IMR-90 (cell line): ENCODE measurements around the gene FOSL1. TPM values are rescaled to one million over a fixed set of nuclear protein-coding genes. Genes with fewer than 3 reads are reported as not detected.
A peak's percentile ranks its signal among the peaks of the same experiment; 100 is the strongest.

Experiments used
- ATAC-seq: fragments of 200-7000 bp; cut with Tn5 transposase; 2 replicates; pipeline ENCODE4 v1.9.1; 2020; ENCODE audit warnings: low read depth, mild to moderate bottlenecking, moderate library complexity
- BruUV-seq: library from RNA; stranded (reverse); fragments of 400-500 nt; replicated peaks from 2 replicates; lab custom pipeline; 2021; lab: Mats Ljungman, UMichigan
- CTCF ChIA-PET: fragments of 300-600 bp; formaldehyde crosslinking; extraction: SDS; loops from one replicate; lab custom pipeline; 2021; ENCODE audit warnings: antibody characterized with exemption; lab: Yijun Ruan, JAX
- POLR2A ChIA-PET: fragments of 300-600 bp; sonication (Branson Sonifier 250); formaldehyde crosslinking; loops from one replicate; lab custom pipeline; 2022; ENCODE audit warnings: antibody characterized with exemption; ENCODE audit not compliant: unreplicated experiment; lab: Charles Lee
- DNase-seq: peaks from one replicate; pipeline ENCODE4 v3.0.0; 2013
- H2AFZ ChIP-seq: replicated peaks from 2 replicates; pipeline ENCODE3; 2013; ENCODE audit warnings: low read length, mild to moderate bottlenecking; ENCODE audit not compliant: poor library complexity
- H2AK5ac ChIP-seq: 2 replicates; pipeline ENCODE4 v1.6.1; 2013; ENCODE audit warnings: low read depth, low read length, inconsistent platforms
- H2AK9ac ChIP-seq: replicated peaks from 2 replicates; pipeline ENCODE3; 2013; ENCODE audit warnings: mild to moderate bottlenecking, low read depth, low read length, moderate library complexity; ENCODE audit not compliant: poor library complexity
- H2BK120ac ChIP-seq: 2 replicates; pipeline ENCODE4 v1.6.1; 2013; ENCODE audit warnings: low read depth, low read length, inconsistent platforms
- H2BK15ac ChIP-seq: 3 replicates; pipeline ENCODE4 v1.6.1; 2013; ENCODE audit warnings: low read depth, low read length, inconsistent platforms
- H2BK20ac ChIP-seq: 2 replicates; pipeline ENCODE4 v1.6.1; 2013; ENCODE audit warnings: low read depth, mild to moderate bottlenecking, inconsistent platforms, low read length, moderate library complexity
- H2BK5ac ChIP-seq: 2 replicates; pipeline ENCODE4 v1.6.1; 2013; ENCODE audit warnings: mild to moderate bottlenecking, low read depth, low read length, inconsistent platforms; ENCODE audit not compliant: poor library complexity, severe bottlenecking
- H3K14ac ChIP-seq: replicated peaks from 2 replicates; pipeline ENCODE4 v1.6.1; 2013; ENCODE audit warnings: low read depth, low read length, inconsistent platforms
- H3K18ac ChIP-seq: 2 replicates; pipeline ENCODE4 v1.6.1; 2013; ENCODE audit warnings: low read depth, low read length, control low read depth
- H3K23ac ChIP-seq: 2 replicates; pipeline ENCODE4 v1.6.1; 2013; ENCODE audit warnings: low read depth, low read length, inconsistent platforms
- H3K27ac ChIP-seq: 2 replicates; pipeline ENCODE4 v1.5.1; 2013; ENCODE audit warnings: mild to moderate bottlenecking, control low read depth, low read length; ENCODE audit not compliant: insufficient read depth
- H3K27me3 ChIP-seq: 2 replicates; pipeline ENCODE4 v1.6.1; 2013; ENCODE audit warnings: low read length; ENCODE audit not compliant: control insufficient read depth, insufficient read depth
- H3K36me3 ChIP-seq: 2 replicates; pipeline ENCODE4 v1.6.1; 2013; ENCODE audit warnings: low read length, mixed read lengths; ENCODE audit not compliant: control insufficient read depth, insufficient read depth
- H3K4ac ChIP-seq: 2 replicates; pipeline ENCODE4 v1.6.1; 2013; ENCODE audit warnings: low read depth, low read length, inconsistent platforms
- H3K4me1 ChIP-seq: 2 replicates; pipeline ENCODE4 v1.6.1; 2013; ENCODE audit warnings: low read length, mixed read lengths; ENCODE audit not compliant: control insufficient read depth, insufficient read depth
- H3K4me2 ChIP-seq: 2 replicates; pipeline ENCODE4 v1.6.1; 2013; ENCODE audit warnings: low read depth, mild to moderate bottlenecking, control low read depth, low read length, moderate library complexity
- H3K4me3 ChIP-seq: 2 replicates; pipeline ENCODE4 v1.5.1; 2013; ENCODE audit warnings: low read depth, mild to moderate bottlenecking, control low read depth, low read length, moderate library complexity; ENCODE audit not compliant: insufficient read depth
- H3K56ac ChIP-seq: 2 replicates; pipeline ENCODE4 v1.6.1; 2013; ENCODE audit warnings: low read length, inconsistent platforms; ENCODE audit not compliant: insufficient read depth; ENCODE audit errors: extremely low read depth
- H3K79me1 ChIP-seq, 2 experiments: 2 replicates each; pipeline ENCODE4 v1.6.1; 2013; ENCODE audit warnings: low read length in 2 of 2, inconsistent platforms in 1 of 2, low read depth in 1 of 2
- H3K9ac ChIP-seq: 2 replicates; pipeline ENCODE4 v1.6.1; 2013; ENCODE audit warnings: low read depth, low read length, control low read depth
- H3K9me1 ChIP-seq: 2 replicates; pipeline ENCODE4 v1.6.1; 2013; ENCODE audit warnings: low read length, inconsistent platforms; ENCODE audit not compliant: insufficient read depth
- H3K9me3 ChIP-seq: 2 replicates; pipeline ENCODE4 v1.6.1; 2013; ENCODE audit warnings: low read length; ENCODE audit not compliant: control insufficient read depth, insufficient read depth
- H4K20me1 ChIP-seq: 2 replicates; pipeline ENCODE4 v1.6.1; 2013; ENCODE audit warnings: low read length, inconsistent platforms; ENCODE audit not compliant: insufficient read depth
- H4K5ac ChIP-seq: 2 replicates; pipeline ENCODE4 v1.6.1; 2013; ENCODE audit warnings: mild to moderate bottlenecking, low read depth, low read length, control low read depth
- H4K8ac ChIP-seq, 2 experiments: 2 replicates each; pipeline ENCODE4 v1.6.1; 2013; ENCODE audit warnings: low read depth in 2 of 2, low read length in 2 of 2, control low read depth in 1 of 2, inconsistent platforms in 1 of 2
- H4K91ac ChIP-seq: 2 replicates; pipeline ENCODE4 v1.6.1; 2013; ENCODE audit warnings: low read depth, low read length, inconsistent platforms; ENCODE audit not compliant: insufficient read depth
- CTCF ChIP-seq: conservative IDR thresholded peaks from 2 replicates; pipeline ENCODE4 v1.5.1; 2012; ENCODE audit warnings: mild to moderate bottlenecking, low read depth, low read length, improper control_type of control experiment
- MAFK ChIP-seq: IDR thresholded peaks from 2 replicates; pipeline ENCODE4 v1.6.1; 2012; ENCODE audit warnings: low read depth, low read length, improper control_type of control experiment
- NFE2L2 ChIP-seq: fragments of 150-350 bp; IDR thresholded peaks from 2 replicates; pipeline ENCODE4 v1.6.1; 2016; ENCODE audit warnings: low read depth, mild to moderate bottlenecking, low read length
- POLR2A ChIP-seq: IDR thresholded peaks from 2 replicates; pipeline ENCODE4 v1.6.1; 2012; ENCODE audit warnings: mild to moderate bottlenecking, low read depth, low read length
- RAD21 ChIP-seq: IDR thresholded peaks from 2 replicates; pipeline ENCODE4 v1.6.1; 2012; ENCODE audit warnings: low read length, improper control_type of control experiment
- SMC3 ChIP-seq: fragments of 150-350 bp; IDR thresholded peaks from 2 replicates; pipeline ENCODE4 v1.6.1; 2016; ENCODE audit warnings: low read depth, mild to moderate bottlenecking, antibody characterized with exemption, low read length, moderate library complexity
- WGBS, 2 experiments: methylation state at CpG; one replicate each; pipeline versions ENCODE4 v1.1.5 to v1.1.7; 2013; ENCODE audit warnings: missing lambda C conversion rate in 2 of 2; ENCODE audit not compliant: insufficient read length in 1 of 2; ENCODE audit errors: extremely low coverage in 2 of 2; 5-methylcytosine and 5-hydroxymethylcytosine counted together
- dilution Hi-C: fragments of 300-500 bp; cut with HindIII; formaldehyde crosslinking; loops from one replicate; pipeline ENCODE4 v1.14.3; 2018; ENCODE audit warnings: low sequenced_read_pairs; ENCODE audit not compliant: unreplicated experiment
- in situ Hi-C: fragments of 300-500 bp; cut with MboI; formaldehyde crosslinking; loops from 3 replicates; pipeline ENCODE4 v1.14.3; 2019; ENCODE audit warnings: low sequenced_read_pairs, inconsistent platforms, mixed read lengths
- intact Hi-C: fragments of 100-400 bp; cut with micrococcal nuclease; formaldehyde crosslinking; loops from 2 replicates; pipeline ENCODE4 v1.10.0; 2022
- polyA plus RNA-seq, 3 experiments: library from polyadenylated mRNA; depleted of rRNA; stranded (reverse); fragments of >200 nt; gene quantifications; 2 replicates each; pipeline ENCODE4 v1.2.3, GENCODE V29; 2012; ENCODE audit warnings: low replicate concordance in 1 of 3
- total RNA-seq: library from RNA; depleted of rRNA; stranded (reverse); fragments of >200 nt; gene quantifications from 2 replicates; pipeline ENCODE4 v1.2.3, GENCODE V29; 2012

FOSL1 gene
- total and polyA plus RNA-seq, 2 of the 4 experiments (the other 2 are of a cell fraction) = 17.2 to 107 TPM

- ATAC-seq (peak; percentile 28), DNase-seq (no peak)
- H3K14ac ChIP-seq = peak overlapping the region; percentile 97
- CTCF ChIA-PET = interaction anchor here (1.1 to 2.1 kb wide), 3 partner anchors 13 to 16 kb away, joined by 3 to 9 read pairs (median 8); partner anchors contain the start of gene FIBP
- in situ Hi-C loops = no loop called here
- H2AK9ac ChIP-seq = peak overlapping the region; percentile 99
- no peak overlapping the region; the same call in 2 of the 3 replicates for H2BK15ac ChIP-seq
- peak overlapping the region; percentile 96 for H3K4me2 ChIP-seq
- peaks cover 18 to 57% of the 10 kb centered on the region in 2 experiments for H3K79me1 ChIP-seq
- H2BK20ac ChIP-seq = no peak overlapping the region
- peak overlapping the region; percentile 89 for H3K4me3 ChIP-seq
- 0 out of 2 replicates have a peak, but pooled peaks cover 5% of the 10 kb centered on the region for H3K9me1 ChIP-seq
- BruUV-seq = no TSS peak
- intact Hi-C loops = no loop called here
- WGBS, 2 experiments = 7% methylated on average over 11 of the region's 26 CpGs; no CpG with 5 or more reads in 1 of the 2 experiments
- peaks cover 27% of the 10 kb centered on the region for H4K20me1 ChIP-seq
- H2AFZ ChIP-seq = peak overlapping the region; percentile 76
- H2BK5ac ChIP-seq = peak overlapping the region; percentile 97
- dilution Hi-C loops = no loop called here
- H4K5ac ChIP-seq = peak overlapping the region; percentile 89
- H3K9me3 ChIP-seq = no peaks in the 10 kb centered on the region
- TF ChIP-seq CTCF (0 out of 2 replicates have a peak, but pooled peaks have one; percentile 23), NFE2L2 (no peak), SMC3 (0 out of 2 replicates have a peak, but pooled peaks have one; percentile 6), RAD21 (peak; percentile 12; the same call in 1 of the 2 replicates), POLR2A (no peak), MAFK (no peak)
- peak overlapping the region; percentile 73 for H4K8ac ChIP-seq
- H3K4ac ChIP-seq = peak overlapping the region; percentile 97
- H3K56ac ChIP-seq = peak overlapping the region; percentile 88
- H2AK5ac ChIP-seq = peak overlapping the region; percentile 87
- H3K36me3 ChIP-seq = peaks cover 41% of the 10 kb centered on the region
- H3K4me1 ChIP-seq = peaks cover 14% of the 10 kb centered on the region
- H3K9ac ChIP-seq = peak overlapping the region; percentile 98
- H3K27ac ChIP-seq = peak overlapping the region; percentile 98
- POLR2A ChIA-PET = interaction anchor here (0.7 to 1.3 kb wide), 4 partner anchors 9 to 14 kb away, joined by 4 to 7 read pairs (median 4); no protein-coding TSS in a partner anchor
- H2BK120ac ChIP-seq = peak overlapping the region; percentile 73
- H3K18ac ChIP-seq = peak overlapping the region; percentile 71
- no peaks in the 10 kb centered on the region for H3K27me3 ChIP-seq
- H4K91ac ChIP-seq = peak overlapping the region; percentile 81
- peak overlapping the region; percentile 93 for H3K23ac ChIP-seq
Observed at GRCh38 chr11:65871811-65872548, 28.2 kb downstream of the FOSL1 start.
